HCT116 (cell line): ENCODE data around the gene SMYD3. TPM values are rescaled to one million over a fixed set of nuclear protein-coding genes. Genes with fewer than 3 reads are reported as not detected.

Experiments
- ATAC-seq: fragments of 200-7000 bp; cut with Tn5 transposase; 2 replicates; pipeline ENCODE4 v1.9.1; 2020; ENCODE audit warnings: mild to moderate bottlenecking, moderate library complexity
- BruUV-seq: library from RNA; stranded (reverse); fragments of 400-500 nt; replicated peaks from 2 replicates; lab custom pipeline; 2021; lab: Mats Ljungman, UMichigan
- CTCF ChIA-PET: fragments of 300-600 bp; sonication (Branson Sonifier 250); formaldehyde crosslinking; loops from one replicate; lab custom pipeline; 2021; ENCODE audit warnings: antibody characterized with exemption; lab: Charles Lee
- POLR2A ChIA-PET: fragments of 300-600, 350-600 bp; sonication (Branson Sonifier 250); formaldehyde crosslinking; loops from one replicate; lab custom pipeline; 2021; ENCODE audit warnings: antibody characterized with exemption; lab: Charles Lee
- RAD21 ChIA-PET, 2 experiments: fragments of 300-600 bp; sonication (Branson Sonifier 250); formaldehyde crosslinking; loops; one replicate each; lab custom pipeline; 2023; ENCODE audit warnings: low total read pairs in 2 of 2; ENCODE audit not compliant: uncharacterized antibody in 2 of 2, unreplicated experiment in 2 of 2, low non-redundant PET in 1 of 2; lab: Charles Lee
- DNase-seq: peaks from one replicate; pipeline ENCODE4 v3.0.0-alpha.2; 2010; ENCODE audit warnings: low read depth, low spot score
- H2AFZ ChIP-seq: fragments of 200-600 bp; shearing (Covaris generic), sonication (generic); 2 replicates; pipeline ENCODE4 v1.6.1; 2017; ENCODE audit warnings: low read depth, mixed run types, mixed read lengths, antibody characterized with exemption, low read length; ENCODE audit not compliant: poor library complexity, severe bottlenecking
- H3K27ac ChIP-seq: 2 replicates; pipeline ENCODE4 v1.5.1; 2012; ENCODE audit warnings: low read depth, low read length
- H3K27me3 ChIP-seq: fragments of 200-600 bp; sonication (generic); 2 replicates; pipeline ENCODE4 v1.6.1; 2016; ENCODE audit warnings: mixed run types, low read length, mixed read lengths; ENCODE audit not compliant: insufficient read depth
- H3K36me3 ChIP-seq, 2 experiments: fragments of 200-500 bp in 1 of 2; fragments of 200-600 bp in 1 of 2; sonication (Bioruptor generic) in 1 of 2; sonication (generic) in 1 of 2; 2 replicates each; pipeline versions ENCODE4 v1.5.1 to v1.6.1; 2014 to 2016; ENCODE audit warnings: low read length in 2 of 2, inconsistent platforms in 1 of 2, mixed read lengths in 1 of 2, mixed run types in 1 of 2; ENCODE audit not compliant: insufficient read depth in 2 of 2, control insufficient read depth in 1 of 2
- H3K4me1 ChIP-seq, 2 experiments: fragments of 200-600 bp in 1 of 2; sonication (generic) in 1 of 2; 2 replicates each; pipeline versions ENCODE4 v1.5.1 to v1.6.1; 2012 to 2017; ENCODE audit warnings: low read length in 2 of 2, inconsistent platforms in 1 of 2, mild to moderate bottlenecking in 1 of 2, mixed read lengths in 1 of 2, mixed run types in 1 of 2, moderate library complexity in 1 of 2; ENCODE audit not compliant: insufficient read depth in 2 of 2, control insufficient read depth in 1 of 2
- H3K4me2 ChIP-seq: fragments of 200-600 bp; sonication (generic); 2 replicates; pipeline ENCODE4 v1.6.1; 2017; ENCODE audit warnings: mixed run types, low read length, mixed read lengths
- H3K4me3 ChIP-seq, 2 experiments: fragments of 200-600 bp in 1 of 2; sonication (generic) in 1 of 2; replicated peaks in 1 of 2; 2 replicates each; pipeline ENCODE4 v1.5.1; 2011 to 2016; ENCODE audit warnings: low read length in 2 of 2, control low read depth in 1 of 2, low read depth in 1 of 2, mild to moderate bottlenecking in 1 of 2, mixed read lengths in 1 of 2, mixed run types in 1 of 2
- H3K79me2 ChIP-seq: fragments of 200-600 bp; sonication (generic); 2 replicates; pipeline ENCODE4 v1.6.1; 2017; ENCODE audit warnings: mild to moderate bottlenecking, mixed run types, low read length, moderate library complexity, mixed read lengths; ENCODE audit not compliant: insufficient read depth
- H3K9ac ChIP-seq: fragments of 200-600 bp; sonication (generic); 2 replicates; pipeline ENCODE4 v1.6.1; 2016; ENCODE audit warnings: low read length, mixed read lengths
- H3K9me2 ChIP-seq: fragments of 200-600 bp; sonication (generic), shearing (Covaris generic); 2 replicates; pipeline ENCODE4 v1.6.1; 2017; ENCODE audit warnings: mixed run types, mild to moderate bottlenecking, moderate library complexity; ENCODE audit not compliant: insufficient read depth
- H3K9me3 ChIP-seq, 2 experiments: fragments of 200-500 bp in 1 of 2; fragments of 200-600 bp in 1 of 2; sonication (Bioruptor generic) in 1 of 2; sonication (generic) in 1 of 2; 2 replicates each; pipeline ENCODE4 v1.6.1; 2014 to 2017; ENCODE audit warnings: low read length in 2 of 2, mixed read lengths in 2 of 2, inconsistent platforms in 1 of 2, low read depth in 1 of 2, mild to moderate bottlenecking in 1 of 2, mixed run types in 1 of 2, moderate library complexity in 1 of 2; ENCODE audit not compliant: control insufficient read depth in 1 of 2, insufficient read depth in 1 of 2
- H4K20me1 ChIP-seq: fragments of 200-600 bp; sonication (generic), shearing (Covaris generic); 2 replicates; pipeline ENCODE4 v1.6.1; 2017; ENCODE audit warnings: mixed run types, mild to moderate bottlenecking, moderate library complexity; ENCODE audit not compliant: insufficient read depth
- ATF3 ChIP-seq: IDR thresholded peaks from 2 replicates; pipeline ENCODE4 v1.6.1; 2012
- CEBPB ChIP-seq: IDR thresholded peaks from 2 replicates; pipeline ENCODE4 v1.6.1; 2012; ENCODE audit warnings: low read depth
- CTCF ChIP-seq, 3 experiments: fragments of 200-600 bp in 1 of 3; sonication (generic) in 1 of 3; IDR thresholded peaks in 2 of 3; conservative IDR thresholded peaks in 1 of 3; 2 replicates each; pipeline ENCODE4 v1.5.1; 2012 to 2017; ENCODE audit warnings: low read depth in 2 of 3, low read length in 2 of 3, antibody characterized with exemption in 1 of 3, borderline replicate concordance in 1 of 3, control low read depth in 1 of 3, mild to moderate bottlenecking in 1 of 3, mixed read lengths in 1 of 3, mixed run types in 1 of 3, moderate library complexity in 1 of 3; ENCODE audit not compliant: insufficient read depth in 1 of 3
- EZH2 ChIP-seq: fragments of 200-600 bp; sonication (generic); IDR thresholded peaks from 2 replicates; pipeline ENCODE4 v1.6.1; 2017; ENCODE audit warnings: antibody characterized with exemption, mixed run types
- EZH2phosphoT487 ChIP-seq: fragments of 200-600 bp; IDR thresholded peaks from 2 replicates; pipeline ENCODE4 v1.6.1; 2018; ENCODE audit warnings: antibody characterized with exemption, borderline replicate concordance
- MAX ChIP-seq: IDR thresholded peaks from 2 replicates; pipeline ENCODE4 v1.6.1; 2012
- POLR2A ChIP-seq: IDR thresholded peaks from 2 replicates; pipeline ENCODE4 v1.7.0; 2011; ENCODE audit warnings: borderline replicate concordance; ENCODE audit not compliant: insufficient read depth, insufficient read length; ENCODE audit errors: extremely low read depth
- RAD21 ChIP-seq: IDR thresholded peaks from 2 replicates; pipeline ENCODE4 v1.6.1; 2012; ENCODE audit warnings: low read depth, mild to moderate bottlenecking
- SP1 ChIP-seq: IDR thresholded peaks from 2 replicates; pipeline ENCODE4 v1.6.1; 2012; ENCODE audit warnings: low read depth
- SRF ChIP-seq: IDR thresholded peaks from 2 replicates; pipeline ENCODE4 v1.6.1; 2012; ENCODE audit warnings: low read depth
- TCF7L2 ChIP-seq: IDR thresholded peaks from 2 replicates; pipeline ENCODE4 v1.7.0; 2011; ENCODE audit warnings: borderline replicate concordance, inconsistent platforms; ENCODE audit not compliant: insufficient read depth, insufficient read length; ENCODE audit errors: extremely low read depth
- YY1 ChIP-seq: IDR thresholded peaks from 2 replicates; pipeline ENCODE4 v1.6.1; 2011; ENCODE audit warnings: low read length, low read depth, moderate library complexity, mild to moderate bottlenecking; ENCODE audit not compliant: insufficient replicate concordance; ENCODE audit errors: extremely low read depth
- ZFX ChIP-seq: fragments of 450-650 bp; IDR thresholded peaks from 2 replicates; pipeline ENCODE4 v1.6.1; 2017
- ZNF274 ChIP-seq: fragments of 200-500 bp; sonication (Bioruptor generic); IDR thresholded peaks from 2 replicates; pipeline ENCODE4 v1.6.1; 2014; ENCODE audit warnings: mild to moderate bottlenecking, low read depth, low read length, inconsistent platforms
- intact Hi-C: fragments of 100-400 bp; cut with micrococcal nuclease; formaldehyde crosslinking; loops from 2 replicates; pipeline ENCODE4 v1.10.0; 2022
- total RNA-seq: library from RNA; stranded (reverse); gene quantifications from one replicate; pipeline ENCODE4 v1.2.1, GENCODE V29; 2021; ENCODE audit not compliant: unreplicated experiment
- TF ChIP-seq, protein P1 (sequence below): IDR thresholded peaks from 2 replicates; pipeline ENCODE4 v1.6.1; 2011; ENCODE audit warnings: mild to moderate bottlenecking, low read length, moderate library complexity; ENCODE audit not compliant: insufficient replicate concordance; ENCODE audit errors: extremely low read depth

Gene SMYD3
- total RNA-seq, 1 experiment from 2014 or later = 33.6 TPM

DNA sequence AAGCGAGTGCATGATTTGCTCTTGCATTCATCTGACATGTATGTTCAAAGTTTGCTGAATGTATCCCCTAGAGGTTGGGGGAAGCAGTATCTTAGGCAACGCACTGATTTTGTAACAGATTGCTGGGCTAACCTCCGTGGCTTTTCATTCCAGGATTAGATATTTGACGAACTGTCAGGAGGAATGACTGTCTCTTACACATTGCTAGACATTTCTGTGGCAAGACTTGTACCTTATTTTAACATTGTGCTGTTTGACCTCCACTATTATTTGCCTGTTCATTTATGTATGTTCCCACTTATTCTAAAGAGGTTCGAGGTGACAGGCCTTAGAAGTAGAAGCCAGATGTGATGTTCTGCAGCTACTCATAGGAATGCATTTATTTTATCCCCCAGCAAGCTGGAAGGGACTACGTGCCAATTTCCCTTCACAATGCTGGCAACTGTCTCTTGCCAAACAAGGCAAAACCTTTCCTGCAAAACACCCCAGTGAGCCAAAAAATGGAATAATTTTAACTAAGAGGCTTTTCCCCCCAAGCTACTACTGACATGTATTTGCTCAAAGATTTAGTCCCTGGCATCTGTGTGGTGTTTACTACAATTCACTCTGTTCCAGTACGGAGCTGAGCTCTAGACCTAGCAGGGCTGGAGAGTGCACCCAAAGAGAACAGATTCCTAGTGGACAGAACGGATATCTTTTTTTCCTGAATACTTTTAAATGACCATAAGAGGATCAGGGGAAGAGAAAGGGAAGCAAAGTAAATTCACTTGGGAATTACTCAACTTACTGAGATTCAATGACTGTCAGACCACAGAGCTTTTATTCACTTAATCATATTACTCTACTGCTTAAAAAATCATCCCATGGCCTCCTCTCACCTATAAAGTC is 646.2 kb downstream of the SMYD3 start:
- H3K9me3 ChIP-seq = no peaks in the 10 kb centered on the region
- H4K20me1 ChIP-seq = no peaks in the 10 kb centered on the region
- H3K27ac ChIP-seq = no peak overlapping the region
- peaks cover 0 to 23% of the 10 kb centered on the region in 2 experiments; a peak in 1 of 4 replicates for H3K4me1 ChIP-seq
- H2AFZ ChIP-seq = no peak overlapping the region
- no peaks in the 10 kb centered on the region for H3K36me3 ChIP-seq
- no TSS peak for BruUV-seq
- TF ChIP-seq EZH2phosphoT487 (no peak), ATF3 (no peak), ZFX (no peak), SRF (no peak), YY1 (no peak), MAX (no peak), CEBPB (no peak), RAD21 (no peak), CTCF (IDR thresholded peaks at IDR 0.05 in 2 of 3, conservative IDR thresholded peaks at IDR 0.05 in 1 of 3; ENCODE audit: borderline replicate concordance in 1 of 3, insufficient read depth in 1 of 3, low read depth in 2 of 3, low read length in 2 of 3) (no peak), SP1 (no peak), ZNF274 (no peak), EZH2 (no peak), POLR2A (no peak), TCF7L2 (no peak)
- TF ChIP-seq, protein P1, sequence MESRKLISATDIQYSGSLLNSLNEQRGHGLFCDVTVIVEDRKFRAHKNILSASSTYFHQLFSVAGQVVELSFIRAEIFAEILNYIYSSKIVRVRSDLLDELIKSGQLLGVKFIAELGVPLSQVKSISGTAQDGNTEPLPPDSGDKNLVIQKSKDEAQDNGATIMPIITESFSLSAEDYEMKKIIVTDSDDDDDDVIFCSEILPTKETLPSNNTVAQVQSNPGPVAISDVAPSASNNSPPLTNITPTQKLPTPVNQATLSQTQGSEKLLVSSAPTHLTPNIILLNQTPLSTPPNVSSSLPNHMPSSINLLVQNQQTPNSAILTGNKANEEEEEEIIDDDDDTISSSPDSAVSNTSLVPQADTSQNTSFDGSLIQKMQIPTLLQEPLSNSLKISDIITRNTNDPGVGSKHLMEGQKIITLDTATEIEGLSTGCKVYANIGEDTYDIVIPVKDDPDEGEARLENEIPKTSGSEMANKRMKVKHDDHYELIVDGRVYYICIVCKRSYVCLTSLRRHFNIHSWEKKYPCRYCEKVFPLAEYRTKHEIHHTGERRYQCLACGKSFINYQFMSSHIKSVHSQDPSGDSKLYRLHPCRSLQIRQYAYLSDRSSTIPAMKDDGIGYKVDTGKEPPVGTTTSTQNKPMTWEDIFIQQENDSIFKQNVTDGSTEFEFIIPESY = no peak
- no peaks in the 10 kb centered on the region for H3K79me2 ChIP-seq
- no peak overlapping the region for H3K9ac ChIP-seq
- ChIA-PET CTCF (interaction anchor here (1.3 kb wide), 1 partner anchor 28 kb away, joined by 4 read pairs; no protein-coding TSS in a partner anchor), RAD21 (no interaction called here), POLR2A (no interaction called here)
- no peak for DNase-seq
- H3K27me3 ChIP-seq = no peaks in the 10 kb centered on the region
- H3K9me2 ChIP-seq = no peaks in the 10 kb centered on the region
- intact Hi-C loops = no loop called here
- H3K4me2 ChIP-seq = no peak overlapping the region
- H3K4me3 ChIP-seq = no peak overlapping the region
- ATAC-seq = no peak
